Urinary bladder (tissue), 4 donors: ENCODE results near the gene BATF3. TPM values are rescaled to one million over a fixed set of nuclear protein-coding genes. Genes with fewer than 3 reads are reported as not detected.
"Not testable (repeated sequence)": the region's sequence is repeated elsewhere in the genome, so short reads cannot be mapped to it uniquely, and the experiment has no call there.

Experiments used
- DNase-seq: peaks from one replicate; pipeline ENCODE4 v3.0.0-alpha.2; 2015; ENCODE audit errors: extremely low spot score
- H3K27ac ChIP-seq: one replicate; pipeline ENCODE4 v1.5.1; 2013; ENCODE audit warnings: low read depth, mild to moderate bottlenecking, moderate library complexity
- H3K36me3 ChIP-seq: one replicate; pipeline ENCODE4 v1.6.1; 2013; ENCODE audit warnings: mild to moderate bottlenecking, moderate library complexity; ENCODE audit not compliant: insufficient read depth
- H3K4me1 ChIP-seq: one replicate; pipeline ENCODE4 v1.6.1; 2013; ENCODE audit warnings: mild to moderate bottlenecking, moderate library complexity; ENCODE audit not compliant: insufficient read depth
- H3K4me3 ChIP-seq: one replicate; pipeline ENCODE4 v1.5.1; 2013; ENCODE audit warnings: low read depth, low read length
- whole genome bisulfite sequencing: extraction: QIAGEN DNeasy Blood & Tissue Kit; methylation state at CpG from one replicate; pipeline ENCODE4 v1.1.7; 2013; 5-methylcytosine and 5-hydroxymethylcytosine counted together
- polyA plus RNA-seq: library from polyadenylated mRNA; stranded (reverse); fragments of 200-250 nt; gene quantifications from one replicate; pipeline ENCODE4 v1.2.3, GENCODE V29; 2013
- total RNA-seq: library from RNA; depleted of rRNA; stranded (reverse); fragments of >200 nt; gene quantifications from one replicate; pipeline ENCODE4 v1.2.3, GENCODE V29; 2014
- donor health status: healthy with polysubstance abuse.
- donor health status: healthy.

BATF3 gene
- total and polyA plus RNA-seq, 2 donors: 2.3 to 3.7 TPM

DNA sequence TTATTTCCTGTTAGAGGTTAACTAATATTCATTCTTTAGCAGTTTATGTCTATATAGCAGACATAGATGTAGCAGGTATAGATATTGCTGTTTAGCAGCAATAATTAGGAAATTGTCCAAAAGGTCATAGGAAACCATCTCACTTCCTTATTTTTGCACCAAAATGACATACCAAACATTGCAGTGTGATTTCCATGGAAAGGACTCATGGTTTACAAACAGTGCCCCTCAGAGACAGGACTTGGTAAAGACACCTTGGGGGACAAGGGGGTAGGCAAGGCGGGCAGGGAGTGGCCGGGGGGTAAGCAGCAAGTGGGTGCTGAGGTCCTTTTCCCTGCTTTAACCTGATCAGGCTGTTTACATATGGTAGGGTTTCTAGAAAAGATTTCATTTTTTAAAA lies 30.5 kb downstream of the BATF3 start:
- no peak overlapping the region for H3K27ac ChIP-seq
- 76% methylated on average over 2 of the region's 2 CpGs for WGBS
- no peak for DNase-seq
- H3K4me3 ChIP-seq: no peak overlapping the region
- H3K36me3 ChIP-seq: no peaks in the 10 kb centered on the region
- H3K4me1 ChIP-seq: no peaks in the 10 kb centered on the region

DNA sequence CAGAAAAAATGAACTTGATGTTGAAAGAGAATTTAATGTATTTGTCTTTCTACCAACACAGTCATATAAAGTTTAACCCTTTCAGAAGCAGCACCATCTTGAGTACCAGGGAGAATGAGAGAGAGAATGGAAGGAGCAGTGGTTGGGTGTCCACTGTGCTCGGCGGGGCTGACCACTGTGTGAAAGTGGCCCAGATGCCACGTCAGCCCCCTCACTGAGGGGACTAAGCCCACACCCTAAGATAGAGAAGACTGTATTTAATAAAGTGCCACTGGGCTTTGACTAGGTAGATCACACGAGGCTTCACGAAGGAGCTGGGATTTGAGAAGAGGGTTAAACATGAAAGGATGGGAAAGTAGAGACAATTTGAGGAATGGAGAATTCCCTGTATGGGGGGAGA lies 31.2 kb downstream of the BATF3 start:
- no peak for DNase-seq
- H3K36me3 ChIP-seq: no peaks in the 10 kb centered on the region
- no peak overlapping the region for H3K4me3 ChIP-seq
- 92% methylated on average over 5 of the region's 5 CpGs for WGBS
- no peaks in the 10 kb centered on the region for H3K4me1 ChIP-seq
- H3K27ac ChIP-seq: no peak overlapping the region

DNA sequence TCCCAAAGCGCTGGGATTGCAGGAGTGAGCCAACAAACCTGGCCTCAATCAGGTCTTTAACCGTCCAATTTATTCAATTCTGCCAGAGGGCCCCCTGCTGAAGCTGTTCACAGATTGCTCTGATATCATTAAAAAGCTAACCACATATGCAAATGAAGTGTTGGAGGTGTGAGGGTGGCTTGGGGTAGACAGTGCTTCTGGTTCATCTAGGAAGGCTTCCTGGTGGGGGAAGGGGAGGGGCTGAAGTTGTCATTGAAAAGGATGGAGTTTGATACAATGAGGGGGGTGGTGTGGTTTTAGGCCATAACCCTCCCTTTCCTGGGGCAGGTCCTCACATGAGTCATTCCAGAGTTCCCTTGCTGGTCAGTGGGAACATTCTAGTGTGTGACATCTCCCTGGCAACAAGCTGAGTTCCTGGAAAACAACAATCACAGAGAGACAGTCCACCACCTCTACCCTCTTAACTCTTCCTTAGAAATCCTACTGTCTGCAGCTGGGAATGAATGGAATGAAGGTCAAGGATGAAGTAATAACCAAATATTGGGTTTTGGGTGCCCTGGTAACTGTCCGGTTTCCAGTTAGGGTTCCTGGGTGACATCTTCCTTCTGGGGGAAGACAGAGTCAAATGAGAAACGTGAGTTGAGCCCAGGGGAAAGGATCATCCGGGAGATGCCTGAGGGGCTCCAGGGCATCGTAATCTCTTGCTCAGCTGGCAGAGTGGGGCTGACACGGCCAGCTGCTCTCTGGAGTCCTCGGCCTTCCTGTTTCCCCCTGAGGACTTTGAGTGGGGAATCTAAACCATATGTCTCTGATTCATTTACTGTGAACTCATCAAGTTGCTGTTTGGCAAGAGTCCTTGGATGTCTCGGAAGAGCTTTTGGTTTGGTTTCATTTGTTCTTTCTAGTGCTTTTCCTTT lies 32.2 kb downstream of the BATF3 start:
- DNase-seq: peak; percentile 57
- no peak overlapping the region for H3K27ac ChIP-seq

DNA sequence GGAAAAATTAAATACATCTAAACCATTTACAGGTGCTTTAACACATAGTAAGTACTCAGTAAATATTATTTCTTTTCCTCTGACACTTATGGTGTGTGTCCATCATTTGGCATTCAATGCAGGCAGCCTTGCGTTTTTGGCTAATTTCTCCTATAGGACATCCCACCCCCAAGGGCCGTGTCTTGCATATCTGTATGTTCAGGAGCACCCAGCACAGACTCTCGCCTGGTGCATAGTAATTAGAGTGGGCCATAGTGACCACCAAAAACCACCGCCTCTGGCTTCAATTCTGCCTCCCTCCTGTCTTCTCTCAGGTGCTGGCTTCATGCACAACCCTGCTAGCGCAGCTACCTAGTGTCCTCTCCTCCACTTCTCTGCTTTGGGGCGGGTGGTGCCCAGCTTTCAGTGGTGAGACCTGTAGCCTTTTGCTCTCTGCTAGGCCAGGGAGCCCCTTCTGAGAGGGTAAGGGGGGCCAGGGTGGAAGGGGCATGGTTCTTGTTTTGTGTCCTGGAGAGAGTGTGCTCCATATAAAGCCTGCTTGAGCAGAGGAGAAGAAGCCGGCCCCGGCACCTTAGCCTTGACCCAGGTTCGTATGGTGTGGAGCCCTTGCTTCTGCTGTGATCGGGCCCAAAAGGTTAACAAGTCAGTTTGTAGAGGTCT lies 33.4 kb downstream of the BATF3 start:
- no peak for DNase-seq
- 85% methylated on average over 10 of the region's 10 CpGs for WGBS
- Histone ChIP-seq H3K4me3 (no peak overlapping the region), H3K4me1 (no peaks in the 10 kb centered on the region), H3K36me3 (no peaks in the 10 kb centered on the region), H3K27ac (no peak overlapping the region)

More for the DNA sequence above, 32.2 kb downstream of the BATF3 start:
- H3K36me3 ChIP-seq: no peaks in the 10 kb centered on the region
- no peaks in the 10 kb centered on the region for H3K4me1 ChIP-seq
- H3K4me3 ChIP-seq: no peak overlapping the region
- WGBS: 35% methylated on average over 9 of the region's 9 CpGs

DNA sequence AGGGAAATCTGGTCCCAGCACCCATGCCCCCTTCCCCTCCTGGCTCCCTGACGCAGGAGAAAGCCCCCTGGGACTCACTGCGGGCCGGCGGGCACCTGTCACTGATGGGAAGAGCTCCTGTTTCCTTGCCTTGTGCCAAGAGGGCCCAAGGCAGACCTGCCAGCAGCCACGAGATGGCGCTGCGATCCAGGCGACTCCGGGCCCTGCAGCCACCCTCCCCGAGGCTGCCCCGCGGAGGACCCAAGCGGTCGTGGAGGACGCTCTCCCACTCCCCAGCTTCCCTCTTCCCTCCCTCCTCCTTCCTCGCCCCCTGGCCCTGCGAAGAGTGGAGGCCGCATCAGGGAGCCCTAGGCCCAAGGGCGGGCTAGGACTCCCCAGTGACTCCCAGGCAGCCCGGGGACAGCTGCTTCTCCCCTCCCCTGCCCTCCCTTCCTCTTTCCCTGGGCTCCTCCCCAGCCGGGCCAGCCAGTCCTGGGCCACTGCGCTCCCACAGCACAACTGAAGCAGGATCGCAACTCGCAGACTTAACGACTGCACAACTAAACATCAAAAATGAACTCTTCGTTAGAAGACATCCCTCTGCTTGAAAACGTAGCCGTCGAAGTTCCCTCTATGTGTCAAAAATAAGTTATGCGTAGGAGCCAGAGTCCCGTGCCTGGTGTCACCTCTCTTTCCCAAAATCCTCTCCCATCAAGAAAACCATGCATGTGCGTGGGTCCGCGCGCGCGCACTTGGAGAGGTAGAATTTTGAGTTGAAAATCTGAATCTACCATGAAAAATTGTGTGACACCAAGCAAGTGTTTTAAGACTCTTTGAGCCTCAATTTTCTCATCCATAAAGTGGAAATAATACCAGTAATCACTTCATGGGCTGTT lies 34.2 kb downstream of the BATF3 start:
- Histone ChIP-seq H3K4me3 (peak overlapping the region; percentile 27), H3K27ac (no peak overlapping the region), H3K36me3 (no peaks in the 10 kb centered on the region), H3K4me1 (no peaks in the 10 kb centered on the region)
- 18% methylated on average over 37 of the region's 37 CpGs for WGBS
- DNase-seq: peak; percentile 28

DNA sequence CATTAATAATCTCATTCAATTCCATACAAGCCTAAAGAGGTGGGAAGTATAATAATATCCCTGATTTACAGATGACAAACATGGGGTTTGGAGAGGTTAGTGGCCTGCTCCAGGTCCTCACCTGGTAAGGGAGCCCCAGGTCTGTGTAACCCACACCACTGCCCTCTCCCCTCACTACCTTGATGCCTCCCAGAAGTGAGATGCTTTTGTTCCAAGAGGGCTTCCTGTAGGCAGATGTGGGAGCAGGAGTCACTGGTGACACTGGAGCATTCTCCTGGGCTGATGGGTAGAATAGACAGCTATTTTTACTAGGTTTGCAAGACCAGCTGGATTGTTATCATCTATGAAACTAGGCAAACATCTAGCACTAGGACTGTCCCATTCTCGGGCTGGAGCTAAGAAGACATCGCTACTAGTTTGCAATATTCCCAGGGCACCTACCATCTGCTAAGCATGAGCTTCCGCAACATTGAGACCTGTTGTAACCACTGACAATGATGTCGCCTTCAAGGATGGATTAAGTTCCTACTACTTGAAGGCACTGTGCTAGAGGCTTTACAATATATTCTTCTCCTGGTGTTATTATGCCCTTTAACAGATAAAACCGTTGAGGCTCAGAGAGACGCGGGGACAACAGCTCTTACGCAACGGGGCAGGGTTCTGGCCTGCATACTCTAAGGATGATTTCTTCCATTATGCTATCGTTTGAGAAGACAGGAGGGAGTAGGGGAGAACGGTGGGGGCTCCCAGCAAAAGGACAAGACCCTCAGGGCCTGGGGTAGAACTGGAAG lies 35.0 kb downstream of the BATF3 start:
- DNase-seq: no peak
- no peak overlapping the region for H3K27ac ChIP-seq
- H3K4me1 ChIP-seq: no peaks in the 10 kb centered on the region
- no peaks in the 10 kb centered on the region for H3K36me3 ChIP-seq
- WGBS: 70% methylated on average over 11 of the region's 11 CpGs
- no peak overlapping the region for H3K4me3 ChIP-seq

DNA sequence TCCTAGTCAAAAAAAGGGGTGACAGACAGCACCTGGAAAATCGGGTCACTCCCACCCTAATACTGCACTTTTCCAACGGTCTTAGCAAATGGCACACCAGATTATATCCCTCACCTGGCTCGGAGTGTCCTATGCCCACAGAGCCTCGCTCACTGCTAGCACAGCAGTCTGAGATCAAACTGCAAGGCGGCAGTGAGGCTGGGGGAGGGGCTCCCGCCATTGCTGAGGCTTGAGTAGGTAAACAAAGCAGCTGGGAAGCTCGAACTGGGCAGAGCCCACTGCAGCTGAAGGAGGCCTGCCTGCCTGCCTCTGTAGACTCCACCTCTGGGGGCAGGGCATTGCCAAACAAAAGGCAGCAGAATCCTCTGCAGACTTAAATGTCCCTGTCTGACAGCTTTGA lies 41.4 kb downstream of the BATF3 start:
- not testable (repeated sequence) for H3K4me1 ChIP-seq, DNase-seq, H3K36me3 ChIP-seq, H3K4me3 ChIP-seq, H3K27ac ChIP-seq
- 52% methylated on average over 7 of the region's 7 CpGs for WGBS

DNA sequence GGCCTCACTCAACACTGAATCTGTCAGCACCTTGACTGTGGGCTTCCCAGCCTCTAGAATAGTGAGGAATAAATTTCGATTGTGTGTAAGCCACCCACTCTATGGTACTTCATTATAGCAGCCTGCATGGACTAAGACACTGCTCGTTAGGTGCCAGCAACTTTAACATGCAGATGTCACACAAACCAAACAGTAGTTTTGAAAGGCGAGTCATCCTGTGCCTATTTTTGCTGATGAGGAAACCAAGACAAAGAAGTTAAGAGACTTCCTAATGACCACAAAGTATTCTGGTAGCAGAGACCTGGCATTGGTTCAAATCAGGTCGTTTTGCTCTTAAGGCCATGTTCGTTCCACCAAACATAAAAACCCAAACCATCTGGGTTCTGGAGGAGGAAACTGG lies 42.9 kb downstream of the BATF3 start:
- H3K27ac ChIP-seq: no peak overlapping the region
- H3K4me3 ChIP-seq: no peak overlapping the region
- WGBS: 83% methylated on average over 5 of the region's 5 CpGs
- DNase-seq: no peak
- H3K4me1 ChIP-seq: no peaks in the 10 kb centered on the region
- H3K36me3 ChIP-seq: no peaks in the 10 kb centered on the region

DNA sequence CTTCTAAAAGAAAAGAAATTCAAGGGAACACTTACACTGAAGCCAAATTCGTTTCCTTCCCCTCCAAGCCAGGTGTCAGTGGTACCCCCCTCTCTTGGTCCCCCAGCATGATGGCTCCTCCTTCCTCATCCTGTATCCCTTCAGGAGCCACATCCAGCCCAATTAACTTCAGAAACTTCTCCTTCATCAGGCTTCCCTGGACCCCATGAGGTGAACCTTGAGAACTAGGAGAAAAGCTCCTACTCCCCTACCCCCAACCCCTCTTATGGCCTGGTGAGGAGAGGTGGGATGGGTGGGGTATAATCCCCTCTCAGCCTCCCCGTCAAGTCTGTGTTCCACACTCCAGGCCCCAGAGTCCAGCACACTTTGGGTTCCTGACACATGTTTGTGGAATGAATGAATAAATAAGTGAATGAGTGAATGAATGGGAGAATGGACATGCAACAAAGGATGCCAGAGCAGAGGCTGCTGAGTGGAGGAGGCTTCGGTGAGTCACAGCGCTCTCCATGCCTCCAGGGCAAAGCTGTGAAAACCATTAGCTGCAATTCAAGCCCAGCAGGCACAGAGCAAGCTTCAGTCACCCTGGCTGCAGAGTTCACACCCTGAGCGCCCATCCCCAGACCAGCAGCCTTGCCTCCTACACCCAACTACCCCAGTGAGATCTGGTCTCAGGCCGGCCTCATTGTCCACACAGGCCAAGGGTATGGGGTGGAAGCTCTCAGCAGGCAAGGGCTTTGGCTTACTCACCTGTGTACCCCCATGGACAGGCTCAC lies 43.8 kb downstream of the BATF3 start:
- DNase-seq: no peak
- Histone ChIP-seq H3K27ac (no peak overlapping the region), H3K4me1 (no peaks in the 10 kb centered on the region), H3K36me3 (no peaks in the 10 kb centered on the region), H3K4me3 (no peak overlapping the region)
- WGBS: 71% methylated on average over 6 of the region's 6 CpGs

DNA sequence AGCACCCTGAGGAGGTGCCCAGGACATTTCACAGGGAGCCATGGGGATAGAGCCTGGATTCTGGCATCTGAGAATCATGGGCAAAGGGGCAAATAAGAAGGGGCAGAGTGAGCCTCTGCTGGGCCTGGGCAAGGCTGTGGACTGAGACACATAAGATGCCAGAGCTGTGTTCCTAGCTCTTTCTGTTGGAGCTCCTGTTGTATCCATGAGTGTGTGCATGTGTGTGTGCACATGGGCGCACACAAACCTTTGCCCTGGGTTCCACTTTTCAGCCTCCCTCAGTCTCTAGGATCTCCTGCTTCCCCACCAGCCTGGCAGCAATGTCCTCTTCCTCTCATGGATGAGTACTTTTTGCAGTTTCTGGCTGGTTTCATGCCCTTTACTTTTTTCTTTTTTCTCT lies 47.0 kb downstream of the BATF3 start:
- no peaks in the 10 kb centered on the region for H3K36me3 ChIP-seq
- 95% methylated on average over 1 of the region's 1 CpG for WGBS
- H3K4me3 ChIP-seq: no peak overlapping the region
- DNase-seq: no peak
- H3K27ac ChIP-seq: no peak overlapping the region
- H3K4me1 ChIP-seq: no peaks in the 10 kb centered on the region

DNA sequence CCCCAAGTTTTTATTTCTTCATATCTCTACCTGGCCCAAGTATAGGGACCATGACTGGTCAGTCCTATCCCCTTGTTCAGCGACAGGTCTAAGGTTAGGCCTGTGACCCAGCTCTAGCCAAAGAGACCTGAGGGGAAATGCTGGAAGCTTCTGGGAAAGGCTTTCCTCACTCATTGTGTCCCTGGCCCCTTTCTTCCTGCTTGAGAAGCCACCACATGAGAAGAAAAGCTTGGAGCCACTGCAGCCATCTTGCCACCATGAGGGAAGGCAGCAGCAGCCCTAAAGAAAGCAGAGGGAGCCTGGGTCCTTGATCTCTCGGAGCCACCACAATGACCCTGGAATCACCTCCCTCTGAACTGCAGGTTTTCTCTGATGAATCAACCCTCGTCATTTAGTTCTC lies 47.7 kb downstream of the BATF3 start:
- 96% methylated on average over 3 of the region's 3 CpGs for WGBS
- no peaks in the 10 kb centered on the region for H3K36me3 ChIP-seq
- no peak overlapping the region for H3K4me3 ChIP-seq
- no peaks in the 10 kb centered on the region for H3K4me1 ChIP-seq
- no peak for DNase-seq
- no peak overlapping the region for H3K27ac ChIP-seq

DNA sequence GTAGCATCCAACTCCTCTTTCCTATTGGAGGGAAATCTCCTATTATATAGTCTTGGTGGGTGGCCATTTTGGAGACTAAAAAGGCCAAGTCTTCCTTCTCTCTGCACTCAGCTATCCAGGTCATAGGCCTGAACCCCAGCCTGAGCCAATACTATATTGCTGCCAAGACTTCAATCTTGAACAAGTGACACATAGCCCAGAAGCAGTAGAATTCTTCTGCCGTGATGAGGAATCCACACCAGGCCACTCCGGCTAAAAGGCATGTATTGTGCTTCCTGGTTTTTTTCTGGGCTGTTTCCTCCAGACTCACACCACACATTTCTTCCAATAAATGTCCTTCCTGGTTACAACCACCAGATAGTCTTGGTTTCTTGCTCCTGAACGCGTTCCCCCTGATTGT lies 48.1 kb downstream of the BATF3 start:
- no peak overlapping the region for H3K27ac ChIP-seq
- DNase-seq: no peak
- no peak overlapping the region for H3K4me3 ChIP-seq
- no peaks in the 10 kb centered on the region for H3K36me3 ChIP-seq
- WGBS: 85% methylated on average over 4 of the region's 4 CpGs
- H3K4me1 ChIP-seq: no peaks in the 10 kb centered on the region
